Nephron progenitor cell (in vitro differentiated cells): ENCODE measurements around the gene PIK3R6.
A peak's percentile ranks its signal among the peaks of the same experiment; 100 is the strongest.

Source experiments
- DNase-seq: peaks from one replicate; pipeline ENCODE4 v3.0.0; 2021
- H3K27ac Mint-ChIP-seq: 2 replicates; pipeline ENCODE4 v1.8.0; 2021; ENCODE audit warnings: mild to moderate bottlenecking, moderate library complexity, mixed read lengths
- H3K27me3 Mint-ChIP-seq: 2 replicates; pipeline ENCODE4 v1.8.0; 2021; ENCODE audit warnings: mild to moderate bottlenecking, low read depth, mixed read lengths; ENCODE audit not compliant: poor library complexity
- H3K36me3 Mint-ChIP-seq: 2 replicates; pipeline ENCODE4 v1.8.0; 2021; ENCODE audit warnings: low read depth, mixed read lengths
- H3K4me1 Mint-ChIP-seq: 2 replicates; pipeline ENCODE4 v1.8.0; 2021; ENCODE audit warnings: mixed read lengths
- H3K4me3 Mint-ChIP-seq: 2 replicates; pipeline ENCODE4 v1.8.0; 2021; ENCODE audit warnings: mild to moderate bottlenecking, moderate library complexity, mixed read lengths
- H3K9me3 Mint-ChIP-seq: 2 replicates; pipeline ENCODE4 v1.8.0; 2021; ENCODE audit warnings: mild to moderate bottlenecking, moderate library complexity, mixed read lengths
- CTCF ChIP-seq: fragments of 200-600 bp; sonication (generic); IDR thresholded peaks from 2 replicates; pipeline ENCODE4 v1.5.0; 2021; ENCODE audit warnings: antibody characterized with exemption

PIK3R6 gene

GRCh38 chr17:8838551-8839095 is 28.9 kb downstream of the PIK3R6 start:
- Mint-ChIP-seq H3K27ac (peak overlapping the region; percentile 66), H3K4me3 (no peak overlapping the region), H3K36me3 (no peaks in the 10 kb centered on the region), H3K9me3 (peaks cover 4% of the 10 kb centered on the region), H3K27me3 (peaks cover 34% of the 10 kb centered on the region), H3K4me1 (peaks cover 20% of the 10 kb centered on the region)
- TF ChIP-seq CTCF: no peak
- no peak for DNase-seq

- DNase-seq: no peak
- H3K27ac Mint-ChIP-seq: peak overlapping the region; percentile 84
- H3K4me1 Mint-ChIP-seq: peaks cover 20% of the 10 kb centered on the region
- no peaks in the 10 kb centered on the region for H3K36me3 Mint-ChIP-seq
- TF ChIP-seq CTCF: no peak
- no peaks in the 10 kb centered on the region for H3K9me3 Mint-ChIP-seq
- H3K27me3 Mint-ChIP-seq: peaks cover 34% of the 10 kb centered on the region
- peak overlapping the region; percentile 1 for H3K4me3 Mint-ChIP-seq
These were observed 29.9 kb downstream of the PIK3R6 start for GRCh38 chr17:8837563-8838075.

- Mint-ChIP-seq H3K4me3 (peak overlapping the region; percentile 61), H3K9me3 (no peaks in the 10 kb centered on the region), H3K4me1 (peaks cover 20% of the 10 kb centered on the region), H3K36me3 (no peaks in the 10 kb centered on the region), H3K27ac (peak overlapping the region; percentile 84), H3K27me3 (peaks cover 27% of the 10 kb centered on the region)
- no peak for DNase-seq
- TF ChIP-seq CTCF: no peak
These were observed 30.5 kb downstream of the PIK3R6 start for GRCh38 chr17:8836821-8837562.

GRCh38 chr17:8835631-8836364 is 31.7 kb downstream of the PIK3R6 start:
- DNase-seq: no peak
- H3K36me3 Mint-ChIP-seq: no peaks in the 10 kb centered on the region
- peaks cover 26% of the 10 kb centered on the region for H3K27me3 Mint-ChIP-seq
- no peak for TF ChIP-seq CTCF
- no peaks in the 10 kb centered on the region for H3K9me3 Mint-ChIP-seq
- peaks cover 20% of the 10 kb centered on the region for H3K4me1 Mint-ChIP-seq
- no peak overlapping the region for H3K4me3 Mint-ChIP-seq
- no peak overlapping the region for H3K27ac Mint-ChIP-seq

GRCh38 chr17:8835106-8835505 is 32.4 kb downstream of the PIK3R6 start:
- H3K4me1 Mint-ChIP-seq: peaks cover 20% of the 10 kb centered on the region
- no peaks in the 10 kb centered on the region for H3K9me3 Mint-ChIP-seq

More at GRCh38 chr17:8835106-8835505, 32.4 kb downstream of the PIK3R6 start:
- Mint-ChIP-seq H3K27ac (no peak overlapping the region), H3K36me3 (no peaks in the 10 kb centered on the region), H3K27me3 (peaks cover 26% of the 10 kb centered on the region), H3K4me3 (no peak overlapping the region)
- DNase-seq: no peak
- TF ChIP-seq CTCF: no peak
